GM12892 (cell line): Measurements from ENCODE around the gene LEKR1.

Source experiments
- POLR2A ChIP-seq: IDR thresholded peaks from 2 replicates; pipeline ENCODE4 v1.6.1; 2011; ENCODE audit warnings: low read depth, low read length, control low read depth
- TAF1 ChIP-seq: IDR thresholded peaks from 2 replicates; pipeline ENCODE4 v1.6.1; 2011; ENCODE audit warnings: low read depth, mild to moderate bottlenecking, control low read depth, low read length, borderline replicate concordance

GRCh38 chr3:156860873-156861272 lies 34.7 kb downstream of the LEKR1 start:
- TF ChIP-seq POLR2A (no peak), TAF1 (no peak)
